ENCODE results near the gene DCLRE1C.

DCLRE1C gene

DNA sequence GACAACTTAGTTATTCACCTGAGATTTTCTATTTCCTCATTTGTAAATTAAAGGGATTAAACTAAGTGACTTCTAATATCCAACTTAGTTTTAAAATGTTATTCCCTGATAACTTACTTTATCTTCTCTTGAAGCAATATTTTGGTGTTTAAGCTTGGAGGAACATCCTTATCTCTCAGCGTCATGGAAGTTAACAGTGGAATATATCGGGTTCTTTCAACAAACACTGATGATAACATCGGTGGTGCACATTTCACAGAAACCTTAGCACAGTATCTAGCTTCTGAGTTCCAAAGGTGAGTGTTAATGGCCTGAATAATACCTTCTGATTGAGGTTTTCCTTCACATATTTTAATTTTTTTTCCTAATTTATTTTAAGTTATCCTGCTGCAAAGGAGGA lies 101.7 kb downstream of the DCLRE1C start:
- Histone ChIP-seq H3K4me1 (ENCODE audit: insufficient read depth, low read length) (no peaks in the 10 kb centered on the region), H3K4me3 (ENCODE audit: low read depth in 1 of 2, low read length in 2 of 2) (no peak overlapping the region), H3K36me3 (ENCODE audit: insufficient read depth, low read length) (peaks cover 10% of the 10 kb centered on the region), H3K9ac (ENCODE audit: low read length) (no peak overlapping the region), H3K9me3 (ENCODE audit: low read length) (no peaks in the 10 kb centered on the region), H3K27ac (ENCODE audit: low read depth, low read length) (no peak overlapping the region), H3K27me3 (ENCODE audit: control insufficient read depth in 1 of 2, insufficient read depth in 2 of 2, low read length in 2 of 2) (no peaks in the 10 kb centered on the region)
